OCI-LY7 (cell line): ENCODE results near the gene PRKRIP1.
"Not testable (repeated sequence)": the region's sequence is repeated elsewhere in the genome, so short reads cannot be mapped to it uniquely, and the experiment has no call there.

Source experiments
- CTCF ChIP-seq: fragments of 200-600 bp; sonication (generic); conservative IDR thresholded peaks from 2 replicates; pipeline ENCODE4 v1.5.1; 2014; ENCODE audit warnings: mild to moderate bottlenecking, antibody characterized with exemption, low read length, moderate library complexity, mixed read lengths
- EZH2phosphoT487 ChIP-seq: fragments of 200-600 bp; sonication (generic); IDR thresholded peaks from 2 replicates; pipeline ENCODE4 v1.6.1; 2018; ENCODE audit warnings: low read depth, borderline replicate concordance, mild to moderate bottlenecking, mixed run types, antibody characterized with exemption, low read length, moderate library complexity, mixed read lengths

- not testable (repeated sequence) for TF ChIP-seq CTCF, EZH2phosphoT487
Measured at GRCh38 chr7:102365390-102365789, 30.8 kb upstream of the PRKRIP1 start.
